ENCODE measurements around the gene PDGFD.

The PDGFD gene

DNA sequence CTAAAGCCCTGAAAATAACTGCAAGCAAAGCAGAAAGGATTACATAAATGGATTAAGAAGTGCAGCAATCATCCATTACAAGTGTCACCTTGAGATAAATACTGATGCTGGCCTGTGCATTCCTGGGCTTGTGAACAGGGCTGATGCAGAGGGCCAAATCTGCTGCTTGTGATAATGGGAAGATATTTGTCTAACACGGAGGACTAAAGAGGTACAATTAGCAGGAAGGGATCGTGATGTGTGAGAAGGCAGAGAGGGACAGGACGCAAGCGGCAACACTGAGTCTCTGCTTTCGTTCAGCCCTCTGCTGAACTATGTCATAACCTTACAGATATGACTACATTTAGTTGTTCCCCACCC, 235.2 kb downstream of the PDGFD start:
- Histone ChIP-seq H3K36me3 (no peaks in the 10 kb centered on the region), H3K9me3 (ENCODE audit: severe bottlenecking) (no peaks in the 10 kb centered on the region), H3K4me3 (ENCODE audit: low read depth, low read length) (no peak overlapping the region), H3K27me3 (ENCODE audit: insufficient read depth, low read depth, severe bottlenecking) (no peaks in the 10 kb centered on the region), H3K27ac (no peak overlapping the region)
- DNase-seq, result peak; percentile 19
- TF ChIP-seq, protein P1, sequence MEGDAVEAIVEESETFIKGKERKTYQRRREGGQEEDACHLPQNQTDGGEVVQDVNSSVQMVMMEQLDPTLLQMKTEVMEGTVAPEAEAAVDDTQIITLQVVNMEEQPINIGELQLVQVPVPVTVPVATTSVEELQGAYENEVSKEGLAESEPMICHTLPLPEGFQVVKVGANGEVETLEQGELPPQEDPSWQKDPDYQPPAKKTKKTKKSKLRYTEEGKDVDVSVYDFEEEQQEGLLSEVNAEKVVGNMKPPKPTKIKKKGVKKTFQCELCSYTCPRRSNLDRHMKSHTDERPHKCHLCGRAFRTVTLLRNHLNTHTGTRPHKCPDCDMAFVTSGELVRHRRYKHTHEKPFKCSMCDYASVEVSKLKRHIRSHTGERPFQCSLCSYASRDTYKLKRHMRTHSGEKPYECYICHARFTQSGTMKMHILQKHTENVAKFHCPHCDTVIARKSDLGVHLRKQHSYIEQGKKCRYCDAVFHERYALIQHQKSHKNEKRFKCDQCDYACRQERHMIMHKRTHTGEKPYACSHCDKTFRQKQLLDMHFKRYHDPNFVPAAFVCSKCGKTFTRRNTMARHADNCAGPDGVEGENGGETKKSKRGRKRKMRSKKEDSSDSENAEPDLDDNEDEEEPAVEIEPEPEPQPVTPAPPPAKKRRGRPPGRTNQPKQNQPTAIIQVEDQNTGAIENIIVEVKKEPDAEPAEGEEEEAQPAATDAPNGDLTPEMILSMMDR (IDR thresholded peaks at IDR 0.05; ENCODE audit: low read depth, low read length), result no peak

DNA sequence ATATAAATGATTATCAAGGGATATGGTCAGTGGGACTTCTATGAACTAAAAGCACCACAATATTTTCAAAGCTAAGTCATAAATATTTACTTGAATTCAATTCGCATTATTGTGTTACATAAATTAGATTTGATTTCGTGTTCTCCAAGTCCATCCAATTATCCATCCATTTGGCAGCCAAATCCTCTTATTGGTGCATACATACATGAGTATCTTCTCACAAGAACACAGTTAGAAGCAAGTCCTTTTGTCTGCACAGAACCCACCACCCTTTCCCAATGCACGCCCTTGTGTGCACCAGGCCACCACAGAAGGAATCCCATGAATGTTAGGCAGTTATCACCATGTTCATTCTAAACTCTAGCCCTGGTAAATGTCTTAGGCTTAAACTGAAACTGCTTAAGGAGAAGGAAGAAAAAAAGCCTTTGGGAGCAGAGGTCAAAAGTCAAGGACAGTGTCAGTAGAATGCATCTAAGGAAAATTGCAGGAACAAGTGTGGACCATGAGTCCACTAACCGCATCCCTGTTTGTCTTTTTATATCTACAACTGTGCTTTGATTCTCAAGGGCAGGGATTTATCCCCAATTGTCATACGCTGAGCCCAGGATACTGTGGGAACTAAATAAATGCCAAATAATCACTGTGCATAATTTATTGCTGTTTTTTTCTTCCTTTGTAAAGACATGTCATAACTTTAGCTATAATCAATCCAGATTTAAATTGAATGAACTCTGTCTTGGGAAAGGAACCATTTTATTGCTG, 235.7 kb downstream of the PDGFD start:
- no peaks in the 10 kb centered on the region for H3K9me3 ChIP-seq (ENCODE audit: severe bottlenecking)
- H3K4me3 ChIP-seq (ENCODE audit: low read depth, low read length), result no peak overlapping the region
- no peaks in the 10 kb centered on the region for H3K36me3 ChIP-seq
- no peaks in the 10 kb centered on the region for H3K27me3 ChIP-seq (ENCODE audit: insufficient read depth, low read depth, severe bottlenecking)
- no peak for DNase-seq
- TF ChIP-seq, protein P1 (IDR thresholded peaks at IDR 0.05; ENCODE audit: low read depth, low read length), result no peak
- no peak overlapping the region for H3K27ac ChIP-seq

DNA sequence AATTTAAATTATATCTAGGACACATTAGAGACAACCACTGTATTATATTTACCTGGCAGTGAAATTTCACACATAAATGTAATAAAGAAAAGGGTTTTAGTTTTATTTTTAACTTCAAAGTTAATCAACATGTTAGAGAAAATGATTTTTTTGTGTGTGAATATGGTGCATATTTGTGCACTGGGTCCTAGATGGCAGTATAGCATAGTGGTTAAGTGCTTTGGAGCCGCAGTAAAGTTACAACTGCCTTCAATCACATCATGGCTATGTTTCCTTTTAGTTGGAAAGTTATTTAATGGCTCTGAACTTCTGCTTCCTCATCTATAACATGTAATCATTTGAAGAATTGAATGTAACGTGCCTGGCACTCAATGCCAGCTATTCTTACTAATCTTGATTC, 236.4 kb downstream of the PDGFD start:
- H3K4me3 ChIP-seq (ENCODE audit: low read depth, low read length), result no peak overlapping the region
- H3K9me3 ChIP-seq (ENCODE audit: severe bottlenecking), result no peaks in the 10 kb centered on the region
- no peak for DNase-seq
- no peaks in the 10 kb centered on the region for H3K36me3 ChIP-seq
- no peak overlapping the region for H3K27ac ChIP-seq
- no peaks in the 10 kb centered on the region for H3K27me3 ChIP-seq (ENCODE audit: insufficient read depth, low read depth, severe bottlenecking)
- TF ChIP-seq, protein P1 (IDR thresholded peaks at IDR 0.05; ENCODE audit: low read depth, low read length), result peak; percentile 16; the same call in 1 of the 2 replicates

DNA sequence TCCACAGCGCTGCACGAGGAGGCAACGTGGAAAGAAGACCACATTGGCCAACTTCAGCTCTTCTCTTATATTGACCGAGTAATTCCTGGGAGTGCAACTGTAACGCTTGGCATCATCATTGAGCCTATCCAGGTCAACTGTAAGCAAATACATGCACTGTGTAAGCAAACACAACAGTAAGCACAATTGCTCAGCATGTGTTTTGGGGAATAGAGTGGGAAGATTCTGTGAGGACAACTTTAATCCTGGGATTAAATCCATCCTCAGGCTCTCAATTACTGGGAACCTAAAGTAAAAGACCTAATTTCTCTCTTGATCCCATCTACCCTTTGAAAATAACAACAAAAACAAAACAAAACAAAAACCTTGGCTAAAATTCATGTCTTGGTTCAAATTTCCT, 237.0 kb downstream of the PDGFD start:
- H3K9me3 ChIP-seq (ENCODE audit: severe bottlenecking), result no peaks in the 10 kb centered on the region
- DNase-seq, result no peak
- H3K36me3 ChIP-seq, result no peaks in the 10 kb centered on the region
- H3K4me3 ChIP-seq (ENCODE audit: low read depth, low read length), result no peak overlapping the region
- H3K27me3 ChIP-seq (ENCODE audit: insufficient read depth, low read depth, severe bottlenecking), result no peaks in the 10 kb centered on the region
- TF ChIP-seq, protein P1 (IDR thresholded peaks at IDR 0.05; ENCODE audit: low read depth, low read length), result no peak
- H3K27ac ChIP-seq, result no peak overlapping the region

DNA sequence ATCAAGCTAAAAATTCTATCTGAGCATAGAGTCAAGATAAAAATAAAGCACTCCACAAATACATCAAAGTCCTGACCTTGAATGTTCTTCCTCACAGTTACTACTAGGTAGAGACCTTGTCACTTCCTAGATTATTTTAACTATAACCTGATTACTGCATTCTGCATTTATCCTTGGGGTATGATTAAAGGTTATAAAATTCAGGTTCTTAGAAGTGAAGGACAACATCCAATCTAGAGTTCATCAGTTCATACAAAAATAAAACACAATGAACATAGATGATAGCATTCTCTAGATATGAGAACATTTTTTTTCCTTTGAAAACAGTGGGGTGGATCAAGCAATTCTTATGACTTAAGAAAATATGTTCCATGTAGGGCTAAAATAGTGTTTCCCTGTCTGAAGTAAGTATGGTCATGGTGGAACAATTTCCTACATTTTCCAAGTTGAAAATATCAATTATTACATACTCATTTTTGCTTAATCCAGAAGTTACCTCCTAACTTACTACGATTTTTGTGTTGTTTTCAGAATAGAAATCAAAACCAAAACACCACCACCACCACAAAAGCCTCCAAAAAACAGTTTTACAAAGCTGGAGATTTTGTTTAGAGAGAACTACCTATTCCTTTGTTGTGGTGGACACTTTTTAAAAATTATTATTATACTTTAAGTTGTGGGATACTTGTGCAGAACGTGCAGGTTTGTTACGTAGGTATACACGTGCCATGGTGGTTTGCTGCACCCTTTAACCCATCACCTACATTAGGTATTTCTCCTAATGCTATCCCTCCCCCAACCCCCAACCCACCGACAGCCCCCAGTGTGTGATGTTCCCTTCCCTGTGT, 239.6 kb downstream of the PDGFD start:
- Histone ChIP-seq H3K36me3 (no peaks in the 10 kb centered on the region), H3K27ac (no peak overlapping the region), H3K27me3 (ENCODE audit: insufficient read depth, low read depth, severe bottlenecking) (no peaks in the 10 kb centered on the region), H3K4me3 (ENCODE audit: low read depth, low read length) (no peak overlapping the region), H3K9me3 (ENCODE audit: severe bottlenecking) (no peaks in the 10 kb centered on the region)
- TF ChIP-seq, protein P1 (IDR thresholded peaks at IDR 0.05; ENCODE audit: low read depth, low read length), result no peak
- no peak for DNase-seq

Data from WERI-Rb-1 (cell line).